MM.1S (cell line): ENCODE results near the gene ZFP91.

Source experiments
- CTCF ChIP-seq: fragments of 300-600 bp; sonication (generic); IDR thresholded peaks from 2 replicates; pipeline ENCODE4 v1.5.1; 2016; ENCODE audit warnings: antibody characterized with exemption, low read length, mixed read lengths
- EZH2 ChIP-seq: fragments of 300-600 bp; sonication (generic); optimal IDR thresholded peaks from 2 replicates; pipeline ENCODE3; 2017; ENCODE audit warnings: low read depth, mild to moderate bottlenecking, antibody characterized with exemption, low read length, mixed read lengths
- EZH2phosphoT487 ChIP-seq: fragments of 300-600 bp; sonication (generic); IDR thresholded peaks from 2 replicates; pipeline ENCODE4 v1.6.1; 2018; ENCODE audit warnings: antibody characterized with exemption, low read length

GRCh38 chr11:58652726-58653280 is 73.9 kb downstream of the ZFP91 start:
- no peak for TF ChIP-seq EZH2
- no peak for TF ChIP-seq CTCF
- TF ChIP-seq EZH2phosphoT487 = no peak
